GM15510 (cell line): ENCODE data around the gene ABCC3.

ENCODE experiments used
- POLR2A ChIP-seq: IDR thresholded peaks from 3 replicates; pipeline ENCODE4 v1.6.1; 2011; ENCODE audit warnings: borderline replicate concordance; ENCODE audit not compliant: insufficient read length; ENCODE audit errors: extremely low read depth

The ABCC3 gene

DNA sequence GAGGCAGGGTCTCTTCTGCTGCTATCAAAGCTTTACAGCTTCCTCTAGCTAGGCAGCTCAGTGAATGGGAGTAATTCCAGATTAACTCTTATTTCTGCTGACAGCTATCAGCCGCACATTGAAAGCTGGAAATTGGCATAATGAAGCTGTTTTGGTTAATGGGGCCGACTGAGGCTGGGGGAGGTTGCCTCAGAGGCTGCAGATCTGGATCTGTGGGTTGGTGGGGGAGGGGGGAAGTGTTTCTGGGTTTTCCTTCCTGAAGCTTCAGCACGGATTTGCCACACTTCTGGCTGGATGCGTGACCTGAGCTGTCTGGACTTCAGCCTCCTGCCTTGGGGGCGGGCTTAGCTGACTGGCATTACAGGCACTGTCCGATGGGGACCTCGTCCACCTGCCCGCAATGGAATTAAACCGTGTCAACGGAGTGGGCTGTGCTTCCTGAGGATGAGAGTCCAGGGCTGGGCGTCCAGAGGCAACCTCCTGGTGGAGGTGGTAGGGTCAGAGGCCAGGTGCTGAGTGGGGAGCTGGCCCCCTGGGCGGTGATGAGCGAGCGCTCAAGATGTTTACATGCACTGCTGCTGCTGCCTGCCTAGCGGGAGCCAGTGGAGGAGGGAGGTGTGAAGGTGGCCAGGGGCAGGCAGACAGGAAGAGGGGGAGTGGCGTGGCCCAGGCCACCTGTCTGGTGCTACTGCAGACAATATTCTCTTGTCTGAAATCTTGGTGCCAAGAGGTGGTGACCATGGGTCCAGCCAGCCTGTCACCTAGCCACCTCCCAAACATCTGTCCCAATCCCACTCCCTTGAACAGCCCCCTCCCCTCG lies 6.7 kb upstream of the ABCC3 start:
- TF ChIP-seq POLR2A, result no peak

DNA sequence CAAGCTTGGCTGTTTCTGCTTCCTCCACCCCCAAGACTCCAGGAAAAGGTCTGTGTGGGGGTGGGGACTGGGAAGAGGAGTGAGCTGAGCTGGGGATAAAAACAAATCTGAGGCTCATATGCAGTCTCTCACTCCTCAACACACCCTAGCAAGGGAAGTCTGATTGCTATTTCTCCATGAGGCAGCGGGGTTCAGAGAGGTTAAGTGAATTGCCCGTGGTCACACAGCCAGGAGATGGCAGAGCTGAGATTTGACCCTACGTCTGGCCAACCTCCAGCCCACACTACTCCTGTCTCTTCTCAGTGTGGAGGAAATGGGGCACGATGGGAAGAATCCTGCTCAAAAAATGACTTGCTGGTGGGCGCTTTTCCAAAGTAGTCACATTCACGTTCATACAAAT lies 4.8 kb upstream of the ABCC3 start:
- no peak for TF ChIP-seq POLR2A

DNA sequence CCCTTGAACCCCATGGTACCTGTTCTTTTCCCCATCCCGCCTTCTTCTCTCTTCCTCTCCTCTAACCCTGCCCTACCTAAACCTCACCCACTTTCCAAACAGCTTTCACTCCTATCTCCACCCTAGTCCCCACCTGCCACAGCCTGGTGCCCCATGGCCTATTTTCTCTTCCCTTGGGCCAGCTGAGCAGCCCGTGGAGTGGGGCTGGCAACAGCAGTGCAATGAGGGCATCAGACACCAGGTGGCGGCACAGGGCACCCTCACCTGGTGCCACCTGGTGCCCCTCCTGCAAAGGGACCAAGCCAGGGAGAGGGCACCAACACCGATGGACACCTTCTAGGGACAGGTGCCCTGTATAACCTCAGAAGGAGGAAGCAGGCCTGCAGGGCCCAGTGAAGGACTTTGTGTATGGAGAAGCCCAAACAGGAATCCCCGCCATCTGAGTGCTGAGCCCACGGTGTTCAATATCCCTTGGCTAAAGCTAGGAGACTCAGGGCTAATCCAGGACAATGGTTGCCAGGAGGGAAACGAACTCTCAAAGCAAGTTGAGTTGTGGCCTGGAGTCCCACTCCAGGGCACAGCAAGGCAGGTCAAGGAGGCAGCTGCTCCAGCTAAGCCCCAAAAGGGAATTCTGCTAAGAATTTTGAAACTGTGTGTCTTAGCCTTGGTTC lies 4.0 kb upstream of the ABCC3 start:
- no peak for TF ChIP-seq POLR2A

DNA sequence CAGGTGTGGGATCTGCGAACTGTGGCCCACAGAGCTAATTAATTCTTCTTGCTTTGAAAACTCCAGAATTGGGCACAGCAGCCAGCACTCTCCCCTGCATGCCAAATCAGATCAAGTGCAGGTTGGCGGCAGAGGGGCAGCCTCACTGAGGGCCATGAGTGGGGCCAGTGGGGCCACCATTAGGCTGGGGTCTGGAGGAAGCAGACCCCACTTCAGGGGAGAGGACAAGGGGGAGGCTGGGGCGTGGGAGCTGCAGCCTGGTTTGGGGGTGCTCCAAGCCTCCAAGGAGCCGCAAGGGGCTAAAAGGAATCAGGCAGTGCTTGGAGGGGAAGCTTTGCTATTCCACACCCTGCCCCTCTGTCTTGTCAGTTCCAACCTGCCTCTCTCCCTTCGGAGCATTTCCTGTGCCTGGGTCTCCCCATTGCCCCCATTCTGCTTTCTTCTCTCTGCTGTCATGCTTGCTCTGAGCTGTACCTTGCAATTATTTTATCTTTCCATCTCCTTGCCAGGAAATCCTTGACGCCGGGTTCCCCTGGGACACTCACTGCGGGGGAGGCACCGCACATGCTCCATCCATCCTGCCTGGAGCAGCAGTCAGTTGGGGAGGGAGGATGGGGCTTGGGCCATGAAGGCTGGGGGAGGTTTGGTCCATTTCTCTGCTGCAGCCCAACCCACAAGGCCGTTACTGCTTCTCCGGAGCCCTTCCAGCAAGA lies 3.3 kb upstream of the ABCC3 start:
- TF ChIP-seq POLR2A, result no peak

DNA sequence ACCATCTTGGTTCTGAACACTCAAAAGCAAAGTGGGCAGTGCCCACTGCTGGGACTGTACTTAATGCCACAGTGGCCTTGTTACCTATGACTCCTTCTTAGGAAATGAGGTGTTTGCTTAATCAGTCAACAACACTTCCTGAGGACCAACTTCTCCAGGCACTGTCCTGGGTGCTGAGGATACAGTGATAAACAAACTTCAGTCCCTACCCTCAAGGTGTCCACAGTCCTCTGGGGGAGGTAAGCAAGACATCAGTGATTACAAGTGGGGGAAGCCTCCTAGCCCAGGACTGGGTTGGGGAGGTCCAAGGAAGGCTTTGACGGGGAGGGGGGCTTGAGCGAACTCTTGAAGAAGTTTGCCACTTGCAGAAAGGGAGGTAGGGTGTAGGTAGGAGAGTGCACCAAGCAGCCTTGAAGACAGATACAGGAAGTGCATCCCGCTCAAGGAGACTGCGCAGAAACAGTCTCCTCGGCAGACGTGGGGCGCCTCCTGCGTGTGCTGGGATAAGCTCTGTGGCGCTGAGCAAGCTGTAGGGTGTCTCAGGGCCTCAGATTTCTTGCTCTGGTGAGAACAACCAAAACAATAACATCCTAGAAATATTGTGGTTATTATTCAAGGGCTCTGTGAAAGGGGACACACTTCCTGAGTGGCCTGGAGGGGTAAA lies 2.6 kb upstream of the ABCC3 start:
- no peak for TF ChIP-seq POLR2A

DNA sequence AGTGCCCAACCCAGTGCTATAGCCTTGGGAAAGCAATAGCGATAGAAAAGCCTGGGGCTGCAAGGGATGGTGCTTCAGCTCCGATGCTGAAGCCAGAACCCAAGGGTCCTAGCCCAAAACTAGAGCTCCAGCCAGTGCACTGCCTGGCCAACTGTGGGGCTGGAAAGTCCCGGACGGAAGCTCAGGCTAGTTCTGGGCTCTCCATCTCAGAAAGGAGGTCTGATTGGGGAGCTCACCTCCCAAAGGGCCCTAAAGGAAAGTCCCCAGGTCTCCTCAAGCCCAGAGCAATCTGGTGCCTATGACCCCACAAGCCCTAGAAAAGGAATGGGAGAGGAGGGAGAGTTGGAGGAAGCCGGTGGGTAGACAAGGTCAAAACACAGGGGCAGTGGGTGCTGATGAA lies 2.0 kb upstream of the ABCC3 start:
- no peak for TF ChIP-seq POLR2A

DNA sequence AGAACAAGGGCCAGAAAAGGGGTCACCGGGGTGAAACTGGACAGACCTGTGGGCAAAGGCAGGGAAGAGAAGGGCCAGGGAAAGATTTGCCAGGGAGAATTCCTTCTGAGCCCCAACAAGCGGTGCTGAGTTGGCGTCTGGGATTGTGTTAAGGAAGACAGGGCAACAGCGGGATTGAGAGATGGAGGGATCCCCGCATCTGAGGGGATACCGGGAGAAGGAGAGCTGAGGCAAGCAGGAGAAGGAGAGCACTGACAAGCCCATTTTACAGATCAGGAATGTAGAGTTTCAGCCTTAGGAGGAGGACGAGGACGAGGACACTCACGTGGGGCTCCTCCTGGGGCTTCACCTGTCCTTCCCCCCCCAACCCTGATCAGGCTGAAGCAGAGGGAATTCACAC lies 998 bp upstream of the ABCC3 start:
- no peak for TF ChIP-seq POLR2A

DNA sequence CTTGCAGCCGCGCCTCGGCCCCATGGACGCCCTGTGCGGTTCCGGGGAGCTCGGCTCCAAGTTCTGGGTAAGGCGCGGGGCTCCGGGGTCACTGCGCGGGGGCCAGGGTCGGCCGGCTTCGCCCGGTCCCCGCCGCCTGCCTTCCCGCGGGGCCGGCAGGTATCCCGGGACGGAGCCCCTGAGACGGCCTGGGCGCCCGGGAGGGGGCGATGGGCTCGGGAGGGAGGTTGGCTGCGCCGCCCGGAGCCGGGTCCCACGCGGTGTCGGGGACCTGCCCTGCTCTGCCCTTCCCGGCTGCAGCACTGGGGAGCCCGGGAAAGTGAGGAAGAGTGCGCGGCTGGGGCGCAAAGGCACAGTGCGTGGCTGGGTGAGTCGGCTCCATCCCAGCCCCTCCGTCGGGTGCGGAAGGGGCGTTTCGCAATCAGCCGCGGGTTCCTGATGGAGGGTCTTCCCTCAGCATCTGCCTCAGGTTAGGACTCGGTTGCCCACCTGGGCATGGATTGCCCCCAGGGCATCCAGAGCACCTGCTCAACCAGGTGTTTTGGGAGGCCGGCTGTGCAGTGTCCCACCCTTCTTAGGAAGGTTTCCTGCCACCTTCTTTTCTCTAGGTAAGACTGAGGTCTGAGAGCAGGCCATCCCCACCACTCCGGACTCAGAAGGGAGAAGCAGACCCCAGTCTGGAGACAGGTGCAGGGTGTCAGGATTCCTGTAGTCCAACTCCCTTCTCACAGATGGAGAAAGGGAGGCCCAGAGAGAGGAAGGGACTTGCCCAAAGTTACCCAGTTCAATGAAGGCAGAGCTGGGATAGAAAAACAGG lies 442 bp downstream of the ABCC3 start:
- TF ChIP-seq POLR2A, result no peak

DNA sequence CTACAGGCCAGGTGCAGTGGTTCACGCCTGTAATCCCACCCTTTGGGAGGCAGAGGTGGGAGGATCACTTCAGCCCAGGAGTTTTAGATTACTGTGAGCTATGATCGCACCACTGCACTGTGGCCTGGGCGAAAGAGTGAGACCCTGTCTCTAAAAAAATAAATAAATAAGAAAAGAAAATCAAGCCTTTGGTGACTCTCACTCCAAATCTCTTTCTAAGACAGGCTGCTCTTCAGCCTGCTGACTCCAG lies 976 bp downstream of the ABCC3 start:
- no peak for TF ChIP-seq POLR2A

DNA sequence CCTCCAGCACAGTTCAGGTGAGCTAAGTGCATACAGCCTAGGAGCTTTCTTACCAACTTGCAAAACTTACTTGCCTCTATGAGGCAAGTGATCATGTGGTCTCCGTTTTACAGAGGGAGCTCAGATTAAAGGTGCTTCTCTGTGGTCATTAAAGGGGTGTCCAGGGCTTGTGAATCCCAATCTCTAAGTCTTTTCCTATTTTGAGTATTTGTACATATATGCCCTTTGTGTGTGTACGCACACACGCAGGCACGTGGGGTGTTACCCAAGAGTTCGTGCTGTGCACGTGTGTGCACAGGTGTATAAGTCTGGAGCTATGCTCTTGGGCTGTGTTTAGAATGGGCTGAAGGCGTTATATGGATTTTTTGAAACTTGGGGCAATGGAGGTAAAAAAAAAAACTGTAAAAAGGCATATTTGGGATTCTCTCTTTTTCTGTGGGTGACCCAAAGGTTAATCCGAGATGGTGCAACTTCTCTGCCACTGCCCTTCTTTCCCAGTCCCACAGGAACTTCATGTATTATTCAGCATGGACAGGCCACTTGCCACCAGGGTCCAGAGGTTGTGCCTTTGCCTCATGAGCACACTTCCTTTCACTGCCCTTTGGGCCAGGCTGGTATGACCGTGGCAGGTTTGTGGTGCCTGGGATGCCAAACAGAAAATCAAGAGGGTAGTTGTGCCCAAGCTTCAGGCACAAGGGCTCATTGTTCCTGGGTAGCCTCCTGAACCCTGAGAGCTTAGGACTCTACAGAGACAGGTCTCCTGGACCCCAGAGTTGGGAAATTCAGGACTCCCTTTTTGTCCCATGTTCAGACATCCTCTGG lies 1.5 kb downstream of the ABCC3 start:
- TF ChIP-seq POLR2A, result no peak

DNA sequence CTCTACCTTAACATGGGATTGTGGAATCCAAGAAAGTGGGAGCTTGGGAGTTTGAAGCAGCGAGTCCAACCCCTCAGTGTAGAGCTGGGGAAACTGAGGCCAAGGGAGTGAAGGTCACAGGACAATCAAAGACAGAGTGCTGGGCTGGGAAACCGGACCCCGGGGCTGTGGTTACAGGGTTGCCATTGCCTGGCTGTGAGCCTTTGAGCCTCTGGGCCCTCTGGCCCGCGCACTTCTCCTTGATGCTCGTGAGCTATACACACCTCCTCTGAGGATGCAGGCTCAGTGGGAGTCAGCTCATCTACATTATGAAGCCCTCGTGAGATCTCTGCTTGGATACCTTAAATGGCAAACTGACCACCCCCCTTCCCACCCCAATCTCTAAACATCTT lies 2.1 kb downstream of the ABCC3 start:
- no peak for TF ChIP-seq POLR2A

DNA sequence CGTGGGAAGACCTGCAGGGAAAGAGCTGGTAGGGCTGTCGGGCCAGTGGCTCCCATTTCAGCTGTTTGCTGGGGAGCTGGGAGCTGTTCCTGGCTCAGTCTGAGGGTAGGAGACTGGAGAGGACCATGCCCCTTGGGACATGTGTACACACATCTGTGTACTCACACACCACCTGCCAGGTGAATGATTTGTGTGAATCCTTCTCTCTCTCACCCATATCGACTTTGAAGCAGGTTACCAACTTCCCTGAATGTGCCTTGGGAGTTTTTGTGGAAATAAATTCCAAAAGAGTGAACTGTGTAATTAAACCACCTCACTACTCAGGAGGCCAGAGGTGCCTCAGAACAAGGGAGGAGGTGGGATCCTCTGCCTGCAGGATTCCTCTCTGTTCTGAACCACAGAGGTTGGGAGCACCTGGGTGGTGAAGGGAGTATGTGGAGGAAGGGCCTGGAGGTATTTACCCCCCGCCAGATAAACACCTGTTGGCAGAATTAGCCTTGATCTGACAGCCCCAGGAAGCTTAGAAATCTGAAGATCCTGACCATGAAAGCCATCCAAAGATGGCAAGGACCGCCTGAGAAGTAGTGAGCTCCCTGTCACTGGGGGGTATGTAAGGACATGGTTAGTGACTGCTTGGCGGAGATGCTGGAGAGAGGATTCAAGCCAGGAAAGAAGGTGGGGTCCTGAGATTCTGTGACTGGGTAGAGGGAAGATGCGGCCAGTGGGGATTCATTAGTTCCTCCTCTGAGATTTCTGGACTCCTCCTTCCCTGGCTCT lies 3.3 kb downstream of the ABCC3 start:
- no peak for TF ChIP-seq POLR2A

DNA sequence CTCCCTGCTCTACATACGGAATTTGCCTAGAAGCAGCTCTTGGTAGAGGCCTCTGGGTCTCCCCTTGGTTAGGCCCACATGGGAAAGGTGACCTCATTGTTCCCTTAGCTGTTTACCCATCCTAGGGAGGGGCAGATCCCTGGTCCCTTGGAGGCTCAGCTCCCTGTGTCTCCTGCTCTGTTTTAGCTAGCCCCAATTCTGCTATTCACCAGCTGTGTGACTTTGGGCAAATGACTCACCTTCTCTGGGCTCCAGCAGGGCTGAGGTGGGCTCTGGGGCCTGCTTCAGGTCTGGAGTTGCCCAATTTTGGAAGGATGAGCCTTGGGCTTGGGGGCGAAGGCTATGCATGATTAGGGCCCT lies 3.9 kb downstream of the ABCC3 start:
- TF ChIP-seq POLR2A, result no peak
